ENCODE measurements around the gene SFTPB. TPM values are rescaled to one million over a fixed set of nuclear protein-coding genes. Genes with fewer than 3 reads are reported as not detected.
"Not testable (repeated sequence)": the region's sequence is repeated elsewhere in the genome, so short reads cannot be mapped to it uniquely, and the experiment has no call there.

Gene SFTPB
- under 1 TPM in 1 of 4 donors, not detected in 3; 0.25 TPM for total RNA-seq

GRCh38 chr2:85668009-85668856, at the start of gene SFTPB:
Gene SFTPB, minus strand, starts transcription at chr2:85668199. Its CDS starts 16 bp downstream, at chr2:85668183.
- DNase-seq (ENCODE audit: low spot score) (no peak), ATAC-seq (ENCODE audit: low FRiP score) (no peak)
- no peak for TF ChIP-seq CTCF (IDR thresholded peaks at IDR 0.05)

- no peak for ATAC-seq (ENCODE audit: low FRiP score)
- no peak for TF ChIP-seq CTCF (IDR thresholded peaks at IDR 0.05)
- DNase-seq (ENCODE audit: low spot score): no peak
Observed at GRCh38 chr2:85717308-85718008, 49.5 kb upstream of the SFTPB start.

- DNase-seq (ENCODE audit: low spot score) (no peak), ATAC-seq (ENCODE audit: low FRiP score) (no peak)
- no peak for TF ChIP-seq CTCF (IDR thresholded peaks at IDR 0.05)
Observed at GRCh38 chr2:85716346-85716914, 48.4 kb upstream of the SFTPB start.

- TF ChIP-seq CTCF (IDR thresholded peaks at IDR 0.05): no peak
- DNase-seq (ENCODE audit: low spot score): no peak
- no peak for ATAC-seq (ENCODE audit: low FRiP score)
Observed at GRCh38 chr2:85714841-85715240, 46.8 kb upstream of the SFTPB start.

- ATAC-seq (ENCODE audit: low FRiP score); DNase-seq (ENCODE audit: low spot score): not testable (repeated sequence)
Observed at GRCh38 chr2:85714421-85714820, 46.4 kb upstream of the SFTPB start.

GRCh38 chr2:85713836-85714235, 45.8 kb upstream of the SFTPB start:
- DNase-seq (ENCODE audit: low spot score) (no peak), ATAC-seq (ENCODE audit: low FRiP score) (no peak)
- no peak for TF ChIP-seq CTCF (IDR thresholded peaks at IDR 0.05)

- ATAC-seq (ENCODE audit: low FRiP score) (peak; percentile 49), DNase-seq (ENCODE audit: low spot score) (no peak)
- TF ChIP-seq CTCF (IDR thresholded peaks at IDR 0.05): no peak
Observed at GRCh38 chr2:85712849-85713612, 45.0 kb upstream of the SFTPB start.

Data from omental fat pad (tissue), 4 donors.